Activated T-cell treated with anti-CD3 and anti-CD28 coated beads for 24 hours (primary cell): ENCODE data around the gene MYO3B.

Experiments used
- DNase-seq: peaks from one replicate; pipeline ENCODE4 v3.0.0-alpha.2; 2020; ENCODE audit warnings: low read depth

Gene MYO3B

DNA sequence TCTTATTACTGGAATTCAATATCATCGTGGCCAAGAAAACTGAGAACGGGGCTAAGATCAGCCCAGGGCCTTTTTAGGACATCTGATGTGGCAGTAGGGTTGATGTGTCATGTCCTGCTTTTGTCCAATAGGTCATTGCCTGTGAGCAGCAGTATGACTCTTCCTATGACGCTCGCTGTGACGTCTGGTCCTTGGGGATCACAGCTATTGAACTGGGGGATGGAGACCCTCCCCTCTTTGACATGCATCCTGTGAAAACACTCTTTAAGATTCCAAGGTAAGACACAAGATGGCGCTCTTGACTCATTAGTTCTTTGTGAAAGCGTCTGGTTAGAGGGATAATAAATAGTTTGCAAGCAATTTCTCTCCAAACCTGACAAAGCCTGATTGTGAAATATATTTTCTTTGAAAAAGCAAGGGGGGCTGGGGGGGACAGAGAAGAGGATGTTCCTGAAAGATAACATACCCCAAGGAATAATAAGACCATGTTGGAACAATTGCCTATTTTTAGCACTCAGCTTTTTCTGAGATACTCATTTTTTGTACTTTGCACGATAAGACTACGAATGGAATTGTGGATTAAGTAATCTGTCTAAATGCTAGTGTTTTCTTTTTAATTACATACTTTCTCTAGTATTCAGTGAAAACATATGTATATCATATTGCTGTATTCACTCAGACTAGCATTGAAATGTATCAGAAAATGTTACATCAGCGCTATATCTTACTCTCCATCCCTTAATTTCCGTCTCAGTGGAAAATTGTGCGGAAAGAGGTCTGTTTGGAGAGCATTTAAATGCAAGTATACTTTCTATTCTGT lies 58.1 kb downstream of the MYO3B start:
- DNase-seq = no peak

DNA sequence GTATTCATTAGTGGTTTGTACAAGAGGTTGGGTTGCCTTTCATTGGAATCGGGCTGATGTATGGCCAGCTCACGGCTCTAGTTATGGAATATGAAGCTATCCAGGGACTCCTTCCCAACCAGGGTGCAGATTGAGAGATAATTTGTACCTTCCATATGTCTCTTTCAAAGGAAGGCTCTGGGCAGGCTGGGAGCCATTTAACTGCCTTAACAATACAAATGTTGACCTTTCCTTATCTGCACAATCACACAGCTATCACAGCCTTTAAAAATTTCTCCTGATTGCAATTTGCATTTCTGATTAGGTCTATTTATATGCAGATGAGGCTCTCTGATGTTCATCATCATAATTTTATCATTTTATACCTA lies 58.7 kb downstream of the MYO3B start:
- DNase-seq = no peak

DNA sequence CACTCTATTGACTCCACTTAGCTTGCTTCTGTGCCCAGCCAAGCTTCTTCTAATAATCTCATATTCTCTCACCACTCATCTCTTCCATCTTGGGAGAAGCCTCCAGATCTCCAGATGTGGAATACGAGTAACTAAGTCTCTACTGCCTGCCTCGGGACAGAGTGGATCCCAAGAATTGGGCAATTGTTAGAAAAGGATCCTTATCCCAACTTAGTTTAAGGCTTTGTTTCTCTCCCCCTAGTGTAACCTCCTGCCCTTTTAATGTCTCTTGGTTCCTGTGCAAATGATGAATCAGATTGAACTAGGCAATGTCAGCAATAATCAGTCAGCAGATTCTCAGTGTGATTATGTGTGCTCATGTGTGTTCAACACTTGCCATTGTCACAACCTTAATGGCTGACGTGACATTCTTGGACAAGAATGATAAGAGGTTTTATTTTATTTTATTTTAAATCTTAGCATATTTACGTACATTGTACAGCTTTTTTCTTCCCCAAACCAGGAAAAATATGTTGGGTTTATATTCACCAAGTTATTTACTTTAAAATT lies 59.7 kb downstream of the MYO3B start:
- DNase-seq = no peak

- no peak for DNase-seq
Observed at GRCh38 chr2:170238776-170239175, 60.8 kb downstream of the MYO3B start.

GRCh38 chr2:170240629-170241028 lies 62.7 kb downstream of the MYO3B start:
- DNase-seq = no peak

- no peak for DNase-seq
Observed at GRCh38 chr2:170241756-170242155, 63.8 kb downstream of the MYO3B start.

DNA sequence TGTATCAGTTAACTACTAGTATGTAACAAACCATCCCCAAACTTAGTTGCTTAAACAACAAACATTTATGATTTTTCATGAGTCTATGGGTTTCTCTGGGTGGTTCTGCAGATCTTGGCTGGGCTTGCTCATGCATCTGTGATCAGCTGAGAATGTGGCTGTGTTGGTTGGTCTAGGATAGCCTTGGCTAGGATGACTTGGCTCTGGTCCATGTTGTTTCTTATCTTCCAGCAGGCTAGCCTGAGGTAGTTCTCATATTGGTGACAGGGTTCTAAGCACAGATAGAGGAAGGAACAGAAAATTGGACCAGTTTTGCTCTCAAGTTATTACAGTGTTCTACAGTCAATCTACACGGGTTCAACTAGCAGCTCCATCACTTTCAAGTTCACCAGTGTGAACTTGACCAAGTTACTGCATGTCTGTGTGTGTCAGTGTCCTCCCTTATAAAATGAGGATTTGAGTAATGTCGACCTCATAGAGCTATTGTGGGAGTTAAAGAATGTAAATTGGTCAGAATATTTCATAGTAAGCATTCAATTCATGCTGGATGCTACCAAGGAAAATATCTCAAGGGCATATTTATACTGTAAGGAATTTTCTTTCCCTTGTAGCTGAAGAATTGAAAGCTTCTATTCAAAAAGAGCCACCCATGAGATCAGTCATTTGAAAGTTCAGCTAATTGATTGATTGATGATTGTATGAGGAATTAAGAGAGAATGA lies 65.3 kb downstream of the MYO3B start:
- no peak for DNase-seq

DNA sequence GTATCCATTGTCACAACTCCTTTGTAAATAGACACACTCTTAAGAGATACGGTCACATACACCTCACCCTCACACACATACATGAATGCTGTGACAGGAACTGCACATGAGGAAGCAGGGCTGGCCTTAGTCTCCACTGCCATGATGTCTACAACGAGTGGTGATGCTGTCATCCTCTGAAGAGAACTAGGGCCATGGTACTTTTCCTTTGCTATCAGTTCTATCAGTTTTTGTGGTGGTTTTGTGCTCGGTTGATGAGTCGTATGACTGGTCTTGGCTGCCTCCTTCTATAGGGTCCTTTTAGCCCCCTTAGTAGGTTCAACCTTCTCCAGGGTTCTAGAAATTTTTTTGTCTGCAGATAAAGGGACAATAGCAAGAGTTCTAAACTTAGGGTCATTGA lies 66.0 kb downstream of the MYO3B start:
- no peak for DNase-seq

- DNase-seq = no peak
Observed at GRCh38 chr2:170244555-170244954, 66.6 kb downstream of the MYO3B start.

DNA sequence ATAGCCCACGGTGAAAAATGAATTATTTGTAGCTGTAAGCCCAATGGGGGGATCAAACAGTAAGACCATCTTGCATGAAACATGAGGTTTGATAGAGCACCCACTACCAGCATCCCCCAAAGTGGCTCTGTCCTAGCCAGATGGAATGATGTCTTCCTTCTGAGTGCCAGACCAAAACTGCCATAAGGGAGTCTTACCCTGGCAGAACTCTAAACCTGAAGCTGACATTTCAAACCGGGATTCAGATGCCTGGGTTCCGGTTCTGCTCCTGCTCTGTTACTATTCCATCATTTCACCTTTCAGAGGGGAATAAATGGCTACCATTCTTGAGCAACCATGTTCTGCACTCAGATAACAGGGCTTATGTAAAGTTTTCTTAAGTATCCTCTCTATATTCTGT lies 67.4 kb downstream of the MYO3B start:
- DNase-seq = no peak

DNA sequence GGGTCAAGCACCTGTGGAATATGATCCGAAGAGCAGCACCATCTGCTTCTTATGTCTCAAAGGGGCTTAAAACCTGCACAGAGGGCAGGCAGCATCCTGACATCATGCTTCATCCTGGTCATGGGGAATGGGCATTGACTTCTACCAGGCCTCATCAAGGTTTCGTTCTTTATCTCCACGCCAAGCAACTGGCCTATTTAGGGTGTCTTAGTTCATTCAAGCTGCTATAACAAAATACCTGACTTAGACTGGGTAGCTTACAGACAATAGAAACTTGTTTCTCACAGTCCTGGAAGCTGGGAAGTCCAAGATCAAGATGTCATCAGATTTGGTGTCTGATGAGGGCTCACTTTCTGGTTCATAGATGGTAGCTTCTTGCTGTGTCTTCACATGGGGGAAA lies 69.4 kb downstream of the MYO3B start:
- no peak for DNase-seq

GRCh38 chr2:170247882-170248393 lies 70.0 kb downstream of the MYO3B start:
- no peak for DNase-seq

DNA sequence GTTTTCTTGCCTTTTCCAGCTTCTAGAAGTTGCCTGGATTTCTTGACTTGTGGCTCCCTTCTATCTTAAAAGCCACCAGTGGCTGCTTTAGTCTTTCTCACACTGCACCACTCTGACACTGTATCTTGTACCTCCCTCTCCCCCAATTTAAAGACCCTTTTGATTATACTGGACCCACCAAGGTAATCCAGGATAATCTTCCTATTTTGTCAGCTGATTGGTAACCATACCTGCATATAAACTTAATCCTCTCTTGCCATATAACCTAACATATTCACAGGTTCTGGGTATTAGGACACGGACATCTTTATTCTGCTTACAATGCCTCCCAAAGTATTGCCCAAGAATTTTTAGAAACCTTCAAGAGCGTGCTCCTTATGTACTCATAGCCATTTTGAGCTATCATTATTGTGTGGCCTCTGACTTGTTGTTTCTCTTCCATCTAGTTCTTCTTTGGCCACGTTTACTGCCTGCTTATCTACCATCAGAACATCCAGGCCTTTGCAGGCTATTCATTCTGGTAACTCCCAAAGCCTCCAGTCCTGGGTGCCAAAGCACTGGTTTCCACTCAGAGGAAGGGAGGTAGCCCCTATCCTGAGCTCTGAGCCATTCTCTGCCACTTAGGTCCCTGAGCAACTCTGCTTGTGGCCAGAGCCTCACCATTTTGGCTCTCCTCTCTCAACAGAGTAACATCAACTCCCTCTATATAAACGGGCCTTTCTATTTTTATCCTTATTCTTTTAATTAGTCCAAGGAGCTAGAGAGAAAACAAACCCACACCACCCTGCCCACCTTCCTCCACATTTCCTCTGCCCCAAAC lies 70.8 kb downstream of the MYO3B start:
- DNase-seq = no peak

DNA sequence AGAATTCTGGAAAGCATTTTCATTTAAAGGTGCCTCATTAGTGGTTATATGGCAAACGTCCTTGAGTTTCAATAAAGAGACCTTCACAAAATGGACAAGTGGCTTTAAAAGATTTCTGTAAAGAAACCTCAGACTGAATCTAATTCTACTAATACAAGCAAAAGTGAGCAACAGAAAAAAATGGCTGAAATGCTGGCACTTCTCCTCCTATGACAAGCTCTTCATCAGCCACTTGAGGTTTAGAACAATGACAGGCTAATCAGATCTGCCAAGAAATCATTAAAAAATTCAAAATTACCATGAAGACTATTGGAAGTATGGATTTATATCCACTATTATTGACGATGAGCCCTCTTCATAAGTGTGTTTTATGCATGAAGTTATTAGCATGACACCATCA lies 71.8 kb downstream of the MYO3B start:
- no peak for DNase-seq

- DNase-seq = no peak
Observed at GRCh38 chr2:170250584-170250983, 72.6 kb downstream of the MYO3B start.

- no peak for DNase-seq
Observed at GRCh38 chr2:170252414-170252813, 74.5 kb downstream of the MYO3B start.

- no peak for DNase-seq
Observed at GRCh38 chr2:170253721-170254230, 75.8 kb downstream of the MYO3B start.

- DNase-seq = no peak
Observed at GRCh38 chr2:170254293-170254732, 76.4 kb downstream of the MYO3B start.

GRCh38 chr2:170255137-170255536 lies 77.2 kb downstream of the MYO3B start:
- no peak for DNase-seq

- no peak for DNase-seq
Observed at GRCh38 chr2:170255971-170256370, 78.0 kb downstream of the MYO3B start.

DNA sequence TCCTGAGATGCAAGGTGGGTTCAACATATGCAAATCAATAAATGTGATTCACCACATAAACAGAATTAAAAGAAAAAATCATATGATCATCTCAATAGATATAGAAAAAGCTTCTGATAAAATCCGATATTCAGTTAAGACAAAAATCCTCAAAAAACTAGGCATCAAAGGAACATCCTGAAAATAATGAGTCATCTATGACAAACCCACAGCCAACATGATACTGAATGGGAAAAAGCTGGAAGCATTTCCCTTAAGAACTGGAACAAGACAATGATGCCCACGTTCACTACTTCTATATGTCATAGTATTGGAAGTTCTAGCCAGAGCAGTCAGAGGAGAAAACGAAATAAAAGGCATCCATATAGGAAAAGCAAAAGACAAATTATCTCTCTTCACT lies 80.4 kb downstream of the MYO3B start:
- no peak for DNase-seq

DNA sequence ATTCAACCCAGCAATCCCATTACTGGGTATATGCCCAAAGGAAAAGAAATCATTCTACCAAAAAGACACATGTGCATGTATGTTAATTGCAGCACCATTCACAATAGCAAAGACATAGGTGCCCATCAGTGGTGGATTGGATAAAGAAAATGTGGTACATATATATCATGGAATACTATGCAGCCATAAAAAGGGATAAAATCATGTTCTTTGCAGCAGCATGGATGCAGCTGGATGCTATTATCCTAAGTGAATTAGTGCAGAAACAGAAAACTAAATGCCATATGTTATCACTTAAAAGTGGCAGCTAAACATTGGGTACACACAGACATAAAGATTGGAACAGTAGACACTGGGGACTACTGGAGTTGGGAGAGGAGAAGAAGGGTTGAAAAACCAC lies 82.2 kb downstream of the MYO3B start:
- DNase-seq = no peak
